CD4-positive, alpha-beta T cell treated with Interleukin-4 for 1 hour (primary cell): ENCODE results near the gene MRPL11.

Source experiments
- DNase-seq, 2 donors: peaks; one replicate each; pipeline ENCODE4 v3.0.0-alpha.2; 2020 to 2022

Gene MRPL11

GRCh38 chr11:66386171-66387069 lies 52.2 kb downstream of the MRPL11 start:
- peak; percentile 82 to 84 for DNase-seq
